Caki2 (cell line): ENCODE results near the gene RNF180. TPM values are rescaled to one million over a fixed set of nuclear protein-coding genes. Genes with fewer than 3 reads are reported as not detected.
"Not testable (repeated sequence)": the region's sequence is repeated elsewhere in the genome, so short reads cannot be mapped to it uniquely, and the experiment has no call there.

ENCODE experiments used
- DNase-seq: peaks from one replicate; pipeline ENCODE4 v3.0.0-alpha.2; 2015; ENCODE audit warnings: low read depth
- in situ Hi-C: cut with HindIII; loops from 2 replicates; pipeline ENCODE4 v1.10.0; 2016; ENCODE audit warnings: low sequenced_read_pairs, low pct_unique_long_range_greater_than_20kb, mixed read lengths
- total RNA-seq: library from RNA; depleted of rRNA; stranded (reverse); fragments of >200 nt; shearing (Covaris generic); gene quantifications from 2 replicates; pipeline ENCODE4 v1.2.3, GENCODE V29; 2014; ENCODE audit warnings: low replicate concordance

RNF180 gene
- total RNA-seq, 1 experiment from 2014 or later = not detected

GRCh38 chr5:64318175-64318574, 152.5 kb downstream of the RNF180 start:
- in situ Hi-C loops = no loop called here
- no peak for DNase-seq

GRCh38 chr5:64323591-64323990, 157.9 kb downstream of the RNF180 start:
- in situ Hi-C loops = no loop called here

GRCh38 chr5:64330728-64331231, 165.1 kb downstream of the RNF180 start:
- in situ Hi-C loops = no loop called here

More at GRCh38 chr5:64323591-64323990, 157.9 kb downstream of the RNF180 start:
- DNase-seq = no peak

GRCh38 chr5:64331597-64332277, 166.1 kb downstream of the RNF180 start:
- in situ Hi-C loops = no loop called here
- no peak for DNase-seq

More at GRCh38 chr5:64330728-64331231, 165.1 kb downstream of the RNF180 start:
- no peak for DNase-seq

GRCh38 chr5:64333886-64334285, 168.2 kb downstream of the RNF180 start:
- in situ Hi-C loops = no loop called here
- no peak for DNase-seq

- no peak for DNase-seq
Observed at GRCh38 chr5:64339769-64340168, 174.1 kb downstream of the RNF180 start.

GRCh38 chr5:64340293-64340692, 174.7 kb downstream of the RNF180 start:
- in situ Hi-C loops = no loop called here
- DNase-seq = no peak

More at GRCh38 chr5:64339769-64340168, 174.1 kb downstream of the RNF180 start:
- in situ Hi-C loops = no loop called here

GRCh38 chr5:64341340-64341739, 175.7 kb downstream of the RNF180 start:
- in situ Hi-C loops = no loop called here
- no peak for DNase-seq

GRCh38 chr5:64344501-64344900, 178.9 kb downstream of the RNF180 start:
- in situ Hi-C loops = no loop called here
- DNase-seq = no peak

GRCh38 chr5:64347309-64347708, 181.7 kb downstream of the RNF180 start:
- in situ Hi-C loops = no loop called here

GRCh38 chr5:64364426-64364825, 198.8 kb downstream of the RNF180 start:
- in situ Hi-C loops = no loop called here

More at GRCh38 chr5:64347309-64347708, 181.7 kb downstream of the RNF180 start:
- DNase-seq = no peak

GRCh38 chr5:64384765-64385164, 219.1 kb downstream of the RNF180 start:
- peak; percentile 15 for DNase-seq
- in situ Hi-C loops = no loop called here

More at GRCh38 chr5:64364426-64364825, 198.8 kb downstream of the RNF180 start:
- DNase-seq = no peak

- in situ Hi-C loops = no loop called here
- no peak for DNase-seq
Observed at GRCh38 chr5:64397552-64397951, 231.9 kb downstream of the RNF180 start.

- DNase-seq, in situ Hi-C loops: not testable (repeated sequence)
Observed at GRCh38 chr5:64398735-64399134, 233.1 kb downstream of the RNF180 start.

GRCh38 chr5:64407103-64407825, 241.6 kb downstream of the RNF180 start:
- DNase-seq, in situ Hi-C loops: not testable (repeated sequence)

- in situ Hi-C loops = no loop called here
- DNase-seq = no peak
Observed at GRCh38 chr5:64417390-64417789, 251.7 kb downstream of the RNF180 start.

GRCh38 chr5:64418013-64418412, 252.4 kb downstream of the RNF180 start:
- in situ Hi-C loops = no loop called here
- DNase-seq = no peak
